AG10803 (cell line): ENCODE results near the gene SLC48A1.

Source experiments
- DNase-seq: peaks from one replicate; pipeline ENCODE4 v3.0.0; 2010; ENCODE audit warnings: low read depth
- H3K4me3 ChIP-seq: 2 replicates; pipeline ENCODE4 v1.5.1; 2011; ENCODE audit warnings: mild to moderate bottlenecking, low read length, control low read depth
- CTCF ChIP-seq: conservative IDR thresholded peaks from 2 replicates; pipeline ENCODE4 v1.5.1; 2011; ENCODE audit warnings: mild to moderate bottlenecking, low read length, control low read depth, inconsistent platforms

Gene SLC48A1

DNA sequence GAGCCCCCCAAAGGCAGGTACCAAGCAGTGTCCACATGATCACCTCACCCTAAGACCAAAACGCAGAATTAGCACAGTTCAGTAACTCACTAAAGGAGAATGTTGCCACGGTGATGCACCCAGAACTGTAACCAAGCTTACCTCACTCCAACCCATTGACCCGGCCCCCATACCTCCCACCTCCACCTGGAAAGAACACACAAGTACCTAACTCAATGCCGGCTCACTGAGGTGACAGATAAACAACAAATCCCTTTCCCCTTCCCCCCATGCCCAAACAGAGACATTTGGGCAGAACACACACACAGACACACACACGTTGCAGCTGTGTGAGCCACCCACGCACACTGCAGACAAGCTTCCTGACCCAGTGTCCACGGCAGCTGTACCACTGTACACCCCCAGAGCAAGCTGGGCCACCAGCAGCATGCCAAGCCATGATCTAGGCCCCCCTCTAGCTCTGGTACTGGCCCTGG, 15.6 kb upstream of the SLC48A1 start:
- H3K4me3 ChIP-seq: peak overlapping the region; percentile 77
- no peak for TF ChIP-seq CTCF
- DNase-seq: no peak

DNA sequence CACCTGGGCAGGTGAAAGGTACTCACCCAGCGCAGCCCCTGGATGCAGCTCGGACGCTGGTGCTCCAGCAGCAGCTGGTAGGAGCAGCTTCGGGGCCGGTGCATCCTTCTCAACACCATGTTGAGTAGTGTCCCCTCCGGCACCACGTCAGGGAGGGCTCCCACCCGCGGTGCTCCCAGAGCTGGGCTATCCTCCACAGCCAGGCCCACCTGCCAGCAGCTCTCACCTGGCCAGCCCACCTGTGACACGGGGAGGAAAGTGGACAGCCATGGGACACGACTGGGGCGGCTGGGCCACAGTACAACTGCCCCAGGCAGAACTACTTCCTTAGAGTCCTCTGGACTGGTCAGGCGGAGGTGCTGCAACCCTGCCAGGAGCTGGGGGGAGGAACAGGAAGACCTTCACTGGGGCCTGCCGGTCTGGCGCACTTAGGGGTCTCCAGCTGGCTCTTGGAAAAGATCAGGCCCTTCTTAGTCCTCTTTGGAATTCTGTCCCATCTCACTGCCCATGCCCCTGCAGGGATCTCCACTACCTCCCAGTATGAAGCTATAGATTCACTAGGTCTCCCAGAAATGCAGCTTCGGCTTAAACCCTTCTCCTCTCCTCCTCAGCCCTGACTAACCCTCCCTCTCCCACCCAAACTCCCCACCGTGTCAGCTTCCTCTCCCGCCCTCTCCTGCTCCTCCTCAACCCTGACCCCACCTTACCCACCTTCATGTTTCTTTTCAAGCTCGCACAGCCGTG, 15.0 kb upstream of the SLC48A1 start:
- no peak for DNase-seq
- H3K4me3 ChIP-seq: peak overlapping the region; percentile 77
- TF ChIP-seq CTCF: no peak

DNA sequence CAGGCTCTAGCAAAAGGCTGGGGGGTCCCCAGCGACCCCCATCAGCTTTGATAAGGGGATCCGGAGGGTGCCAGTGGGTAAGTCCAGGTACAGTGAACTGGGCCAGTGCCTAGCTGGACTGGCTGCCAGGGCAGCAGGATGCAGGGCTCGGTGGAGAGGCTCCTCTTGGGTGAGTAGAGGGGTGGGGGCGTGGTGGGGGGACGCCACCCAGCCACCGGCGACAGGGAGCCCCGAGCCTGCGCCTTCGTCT, 14.5 kb upstream of the SLC48A1 start:
- no peak for DNase-seq
- no peak for TF ChIP-seq CTCF
- peak overlapping the region; percentile 77 for H3K4me3 ChIP-seq

- peak within 1 kb of the TSS; percentile 77 for H3K4me3 ChIP-seq
- TF ChIP-seq CTCF: peak; percentile 55
- peak; percentile 78 for DNase-seq
Observed at GRCh38 chr12:47758834-47759690, 14.0 kb upstream of the SLC48A1 start, which contains the start of gene RAPGEF3. TSS of gene RAPGEF3 (minus strand) at chr12:47758880. CDS start at chr12:47758556, 324 bp downstream.

DNA sequence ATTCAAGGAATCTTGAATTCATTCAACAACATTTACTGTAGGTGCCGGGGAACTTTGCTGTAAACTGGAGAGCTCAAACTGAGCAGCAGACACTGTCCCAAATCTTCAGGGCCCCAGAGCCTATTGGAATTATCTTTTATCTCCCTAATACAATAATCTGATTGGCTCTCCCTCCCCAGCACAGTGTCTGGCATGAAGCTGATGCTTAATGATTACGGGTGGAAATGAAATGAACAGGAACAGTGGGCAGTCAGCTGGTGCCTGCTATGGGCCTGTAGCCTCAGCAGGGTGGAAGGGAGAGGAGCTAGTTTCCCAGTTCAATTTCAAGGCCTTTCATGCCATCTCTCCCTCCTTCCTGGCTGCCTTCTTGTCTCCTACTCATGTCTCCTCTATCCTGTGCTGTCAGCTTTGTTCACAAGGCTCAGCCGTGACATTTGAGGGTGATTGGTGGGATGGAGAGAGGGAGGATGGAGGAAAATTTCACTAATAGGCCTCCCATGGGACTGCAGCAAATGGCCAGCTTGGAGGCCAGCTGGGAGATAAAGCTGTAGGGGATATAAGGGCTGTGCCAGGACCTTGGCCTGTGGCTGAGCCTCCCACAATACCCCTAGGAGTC, 10.1 kb upstream of the SLC48A1 start:
- H3K4me3 ChIP-seq: no peak overlapping the region
- no peak for DNase-seq
- TF ChIP-seq CTCF: no peak

DNA sequence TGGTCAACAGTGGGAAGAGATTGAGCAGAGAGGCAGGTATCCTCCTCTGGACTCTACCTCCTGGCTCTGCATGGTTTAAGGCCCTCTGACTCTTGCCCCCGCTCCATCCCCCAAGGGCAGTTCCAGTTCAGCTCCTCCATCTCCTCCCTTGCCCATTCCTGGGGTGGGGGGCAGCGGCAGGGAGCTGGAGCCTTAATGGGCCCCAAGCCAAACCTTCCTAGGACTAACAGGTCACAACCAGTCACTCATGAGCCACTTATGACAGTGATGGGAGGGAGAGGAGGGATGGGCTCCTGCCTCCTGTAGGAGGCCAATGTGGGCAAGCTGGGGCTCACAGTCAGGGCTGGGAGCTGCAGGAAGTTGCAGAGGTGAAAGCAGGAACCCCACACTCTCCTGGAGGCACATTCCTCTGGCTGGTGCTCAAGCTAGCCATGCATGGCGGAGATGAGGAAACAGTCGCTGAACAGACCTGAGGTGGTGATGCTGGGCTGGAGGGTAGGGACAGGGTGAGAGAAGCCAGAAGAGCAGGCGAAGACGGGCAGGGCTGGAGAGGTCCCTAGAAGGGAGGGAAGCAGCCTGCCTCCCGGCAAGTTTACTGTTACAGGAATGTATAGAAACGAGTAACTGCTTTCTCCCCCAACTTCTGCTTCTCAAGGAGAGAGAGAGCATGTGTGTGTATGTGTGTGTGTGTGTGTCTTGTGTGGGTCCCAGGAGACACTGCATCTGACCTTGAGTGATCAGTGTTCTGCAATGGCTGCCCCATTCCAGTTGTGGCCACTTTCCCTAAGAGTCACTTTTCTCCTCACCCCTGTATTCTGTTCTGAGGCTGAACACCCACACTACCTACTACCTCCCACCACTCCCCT, 9.3 kb upstream of the SLC48A1 start:
- no peak overlapping the region for H3K4me3 ChIP-seq
- DNase-seq: no peak
- TF ChIP-seq CTCF: no peak
